Astrocyte (in vitro differentiated cells and primary cell): ENCODE measurements around the gene TSC22D3. TPM values are rescaled to one million over a fixed set of nuclear protein-coding genes. Genes with fewer than 3 reads are reported as not detected.

Experiments used
- DNase-seq: peaks from one replicate; pipeline ENCODE4 v3.0.0-alpha.2; 2010; ENCODE audit warnings: low read depth
- FAIRE-seq: peaks from 2 replicates; lab custom pipeline; 2011; peaks lifted over from hg19 to GRCh38; lab: Jason Lieb, UNC
- H2AFZ ChIP-seq: 2 replicates; pipeline ENCODE4 v1.6.0; 2012; ENCODE audit warnings: low read depth, low read length, inconsistent platforms
- H3K27ac ChIP-seq: 2 replicates; pipeline ENCODE4 v1.5.1; 2011; ENCODE audit warnings: low read depth, low read length, inconsistent platforms
- H3K27me3 ChIP-seq: 2 replicates; pipeline ENCODE4 v1.6.0; 2011; ENCODE audit warnings: low read length, inconsistent platforms; ENCODE audit not compliant: insufficient read depth
- H3K36me3 ChIP-seq: 2 replicates; pipeline ENCODE4 v1.5.1; 2011; ENCODE audit warnings: low read length, inconsistent platforms; ENCODE audit not compliant: insufficient read depth
- H3K4me1 ChIP-seq: 2 replicates; pipeline ENCODE4 v1.5.1; 2011; ENCODE audit warnings: low read length, inconsistent platforms; ENCODE audit not compliant: insufficient read depth
- H3K4me2 ChIP-seq: 2 replicates; pipeline ENCODE4 v1.6.0; 2012; ENCODE audit warnings: low read length, inconsistent platforms
- H3K4me3 ChIP-seq: 2 replicates; pipeline ENCODE4 v1.5.1; 2011; ENCODE audit warnings: low read depth, mild to moderate bottlenecking, low read length, inconsistent platforms; ENCODE audit not compliant: insufficient read depth
- H3K79me2 ChIP-seq: 2 replicates; pipeline ENCODE4 v1.6.0; 2012; ENCODE audit warnings: mild to moderate bottlenecking, low read length, inconsistent platforms; ENCODE audit not compliant: insufficient read depth
- H3K9ac ChIP-seq: 2 replicates; pipeline ENCODE4 v1.6.0; 2012; ENCODE audit warnings: mild to moderate bottlenecking, low read length, inconsistent platforms
- H3K9me3 ChIP-seq: 2 replicates; pipeline ENCODE4 v1.5.1; 2012; ENCODE audit warnings: low read depth, mild to moderate bottlenecking, low read length, inconsistent platforms; ENCODE audit not compliant: insufficient read depth
- H4K20me1 ChIP-seq: 2 replicates; pipeline ENCODE4 v1.6.0; 2012; ENCODE audit warnings: low read length, inconsistent platforms; ENCODE audit not compliant: insufficient read depth
- H3K27ac Mint-ChIP-seq: one replicate; pipeline ENCODE4 v1.8.0; 2021; ENCODE audit warnings: mild to moderate bottlenecking, mixed read lengths; ENCODE audit not compliant: unreplicated experiment
- H3K27me3 Mint-ChIP-seq: one replicate; pipeline ENCODE4 v1.8.0; 2021; ENCODE audit warnings: low read depth, mixed read lengths; ENCODE audit not compliant: unreplicated experiment
- H3K36me3 Mint-ChIP-seq: one replicate; pipeline ENCODE4 v1.8.0; 2021; ENCODE audit warnings: low read depth, mixed read lengths; ENCODE audit not compliant: unreplicated experiment
- H3K4me1 Mint-ChIP-seq: one replicate; pipeline ENCODE4 v1.8.0; 2021; ENCODE audit warnings: low read depth, mixed read lengths; ENCODE audit not compliant: unreplicated experiment
- H3K4me3 Mint-ChIP-seq: one replicate; pipeline ENCODE4 v1.8.0; 2021; ENCODE audit warnings: mild to moderate bottlenecking, moderate library complexity, mixed read lengths; ENCODE audit not compliant: unreplicated experiment
- H3K9me3 Mint-ChIP-seq: one replicate; pipeline ENCODE4 v1.8.0; 2021; ENCODE audit warnings: mild to moderate bottlenecking, mixed read lengths; ENCODE audit not compliant: unreplicated experiment
- EZH2 ChIP-seq: IDR thresholded peaks from 2 replicates; pipeline ENCODE4 v1.6.1; 2012; ENCODE audit warnings: mild to moderate bottlenecking, low read length, inconsistent platforms; ENCODE audit not compliant: insufficient read depth
- total RNA-seq: library from RNA; stranded (reverse); gene quantifications from 2 replicates; pipeline ENCODE4 v1.2.1, GENCODE V29; 2021
- TF ChIP-seq, protein P1 (sequence below): IDR thresholded peaks from 2 replicates; pipeline ENCODE4 v1.5.1; 2011; ENCODE audit warnings: low read depth, mild to moderate bottlenecking, inconsistent platforms, low read length, moderate library complexity; ENCODE audit not compliant: insufficient read depth

Gene TSC22D3
- total RNA-seq, 1 donor from 2014 or later: 30.7 TPM

DNA sequence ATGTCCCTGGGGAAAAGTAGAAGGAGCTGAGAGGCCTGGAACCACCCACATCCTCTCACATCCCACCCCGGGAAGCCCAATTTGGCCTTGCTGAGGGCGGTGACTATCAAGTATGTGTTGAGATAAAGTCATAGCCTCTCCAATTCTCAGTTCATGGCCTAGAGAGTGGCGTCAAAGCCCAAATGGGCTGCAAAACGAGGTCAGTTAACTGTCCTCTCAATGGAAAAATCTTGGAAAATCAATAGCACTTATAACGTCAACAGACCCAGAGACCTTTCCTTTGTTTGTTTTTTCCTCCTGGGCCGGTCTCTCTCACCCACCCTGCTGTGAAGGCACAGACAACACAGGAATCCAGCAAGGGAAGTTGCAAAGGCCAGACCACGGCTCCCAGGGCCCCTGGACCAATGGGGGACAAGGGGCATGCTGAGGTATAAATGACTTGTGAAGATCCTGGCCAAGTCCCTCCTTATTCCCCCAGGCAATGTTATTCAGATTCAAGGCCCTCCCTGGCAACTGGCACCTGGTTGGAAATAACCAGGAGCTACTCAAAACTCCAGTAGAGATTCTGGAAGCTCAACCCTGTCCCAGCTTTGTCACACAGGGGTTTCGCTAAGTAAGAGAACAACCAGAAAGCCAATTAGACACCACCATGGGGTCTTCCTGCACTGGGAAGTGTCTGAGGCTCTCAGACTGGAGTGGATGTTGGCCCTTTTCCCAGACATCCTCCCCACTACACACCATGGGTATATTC is 38.6 kb downstream of the TSC22D3 start:
- DNase-seq: no peak
- Mint-ChIP-seq H3K36me3 (no peaks in the 10 kb centered on the region), H3K4me3 (no peak overlapping the region), H3K9me3 (no peaks in the 10 kb centered on the region), H3K27ac (no peak overlapping the region), H3K4me1 (peaks cover 6% of the 10 kb centered on the region), H3K27me3 (peaks cover 1% of the 10 kb centered on the region)
- no peak for FAIRE-seq
- no peak overlapping the region for H3K9ac ChIP-seq
- H3K36me3 ChIP-seq: no peaks in the 10 kb centered on the region
- H3K4me3 ChIP-seq: no peak overlapping the region
- peaks cover 6% of the 10 kb centered on the region for H3K27me3 ChIP-seq
- H2AFZ ChIP-seq: no peak overlapping the region
- TF ChIP-seq, protein P1, sequence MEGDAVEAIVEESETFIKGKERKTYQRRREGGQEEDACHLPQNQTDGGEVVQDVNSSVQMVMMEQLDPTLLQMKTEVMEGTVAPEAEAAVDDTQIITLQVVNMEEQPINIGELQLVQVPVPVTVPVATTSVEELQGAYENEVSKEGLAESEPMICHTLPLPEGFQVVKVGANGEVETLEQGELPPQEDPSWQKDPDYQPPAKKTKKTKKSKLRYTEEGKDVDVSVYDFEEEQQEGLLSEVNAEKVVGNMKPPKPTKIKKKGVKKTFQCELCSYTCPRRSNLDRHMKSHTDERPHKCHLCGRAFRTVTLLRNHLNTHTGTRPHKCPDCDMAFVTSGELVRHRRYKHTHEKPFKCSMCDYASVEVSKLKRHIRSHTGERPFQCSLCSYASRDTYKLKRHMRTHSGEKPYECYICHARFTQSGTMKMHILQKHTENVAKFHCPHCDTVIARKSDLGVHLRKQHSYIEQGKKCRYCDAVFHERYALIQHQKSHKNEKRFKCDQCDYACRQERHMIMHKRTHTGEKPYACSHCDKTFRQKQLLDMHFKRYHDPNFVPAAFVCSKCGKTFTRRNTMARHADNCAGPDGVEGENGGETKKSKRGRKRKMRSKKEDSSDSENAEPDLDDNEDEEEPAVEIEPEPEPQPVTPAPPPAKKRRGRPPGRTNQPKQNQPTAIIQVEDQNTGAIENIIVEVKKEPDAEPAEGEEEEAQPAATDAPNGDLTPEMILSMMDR: no peak
- TF ChIP-seq EZH2: no peak
- H3K9me3 ChIP-seq: no peaks in the 10 kb centered on the region
- H3K4me1 ChIP-seq: no peaks in the 10 kb centered on the region
- no peak overlapping the region for H3K27ac ChIP-seq
- H4K20me1 ChIP-seq: no peaks in the 10 kb centered on the region
- H3K4me2 ChIP-seq: no peak overlapping the region
- H3K79me2 ChIP-seq: no peaks in the 10 kb centered on the region

GRCh38 chrX:107734646-107735045 is 40.9 kb downstream of the TSC22D3 start:
- Mint-ChIP-seq H3K27me3 (no peaks in the 10 kb centered on the region), H3K36me3 (no peaks in the 10 kb centered on the region), H3K9me3 (no peaks in the 10 kb centered on the region), H3K27ac (no peak overlapping the region), H3K4me1 (peaks cover 14% of the 10 kb centered on the region), H3K4me3 (no peak overlapping the region)
- FAIRE-seq: no peak
- peaks cover 6% of the 10 kb centered on the region for H3K4me1 ChIP-seq
- no peaks in the 10 kb centered on the region for H3K79me2 ChIP-seq
- no peak overlapping the region for H3K27ac ChIP-seq
- no peak overlapping the region for H3K9ac ChIP-seq
- no peaks in the 10 kb centered on the region for H3K9me3 ChIP-seq
- H4K20me1 ChIP-seq: no peaks in the 10 kb centered on the region
- no peak overlapping the region for H3K4me2 ChIP-seq
- no peak for DNase-seq
- H3K4me3 ChIP-seq: no peak overlapping the region
- no peak overlapping the region for H2AFZ ChIP-seq
- no peaks in the 10 kb centered on the region for H3K36me3 ChIP-seq
- H3K27me3 ChIP-seq: no peaks in the 10 kb centered on the region
- no peak for TF ChIP-seq EZH2
- TF ChIP-seq, protein P1: no peak

DNA sequence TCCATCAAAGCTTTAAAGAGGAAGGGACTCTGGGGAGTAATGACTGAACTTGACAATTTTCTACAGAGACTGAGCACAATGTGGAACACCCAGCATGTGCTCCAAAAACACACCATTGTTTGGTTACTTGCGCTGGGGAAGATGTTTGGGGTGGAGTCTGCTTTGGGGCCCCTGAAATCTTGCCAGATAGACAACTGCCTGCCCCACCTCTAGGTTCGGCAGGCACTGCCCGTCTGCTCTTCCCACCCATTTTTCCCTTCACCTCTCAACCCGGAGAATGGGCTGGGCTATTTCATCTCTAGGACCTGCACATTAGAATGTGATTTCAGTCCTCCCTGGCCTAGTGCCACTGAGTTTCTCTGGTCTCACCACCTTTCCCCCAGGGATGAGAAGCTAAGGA is 41.9 kb downstream of the TSC22D3 start:
- Histone ChIP-seq H4K20me1 (no peaks in the 10 kb centered on the region), H3K9ac (no peak overlapping the region), H3K4me3 (no peak overlapping the region), H2AFZ (no peak overlapping the region), H3K27ac (no peak overlapping the region), H3K27me3 (no peaks in the 10 kb centered on the region), H3K4me1 (peaks cover 6% of the 10 kb centered on the region), H3K36me3 (no peaks in the 10 kb centered on the region), H3K79me2 (no peaks in the 10 kb centered on the region), H3K9me3 (no peaks in the 10 kb centered on the region), H3K4me2 (no peak overlapping the region)
- Mint-ChIP-seq H3K27ac (peak overlapping the region; percentile 66), H3K4me3 (no peak overlapping the region), H3K27me3 (no peaks in the 10 kb centered on the region), H3K9me3 (no peaks in the 10 kb centered on the region), H3K36me3 (no peaks in the 10 kb centered on the region), H3K4me1 (peaks cover 19% of the 10 kb centered on the region)
- TF ChIP-seq, protein P1: no peak
- TF ChIP-seq EZH2: no peak
- DNase-seq (no peak), FAIRE-seq (no peak)
